Heart left ventricle (tissue), 16 donors: ENCODE results near the gene SOD3. TPM values are rescaled to one million over a fixed set of nuclear protein-coding genes. Genes with fewer than 3 reads are reported as not detected.

Source experiments
- ATAC-seq, 4 donors: fragments of 200-7000 bp; cut with Tn5 transposase; one replicate each; pipeline ENCODE4 v1.9.1; 2020 to 2022; ENCODE audit warnings: moderate library complexity in 4 of 4, mild to moderate bottlenecking in 3 of 4, moderate number of reproducible peaks in 1 of 4
- DNase-seq, 5 donors: peaks; one replicate each; pipeline ENCODE4 v3.0.0-alpha.2; 2020
- H3K27ac ChIP-seq, 12 donors: fragments of 200-600 bp; sonication (generic) in 4 of 12; one replicate each; pipeline versions ENCODE4 v1.5.0 to v1.8.0; 2016 to 2022; ENCODE audit warnings: mild to moderate bottlenecking in 2 of 12
- H3K27me3 ChIP-seq, 9 donors: fragments of 200-600 bp; sonication (generic) in 2 of 9; one replicate each; pipeline versions ENCODE4 v1.5.1 to v1.8.0; 2016 to 2022; ENCODE audit warnings: mild to moderate bottlenecking in 3 of 9
- H3K36me3 ChIP-seq, 9 donors: fragments of 200-600 bp; sonication (generic) in 2 of 9; one replicate each; pipeline versions ENCODE4 v1.5.0 to v1.8.0; 2018 to 2022; ENCODE audit warnings: mild to moderate bottlenecking in 2 of 9
- H3K4me1 ChIP-seq, 12 donors: fragments of 200-600 bp; sonication (generic) in 4 of 12; one replicate each; pipeline versions ENCODE4 v1.5.0 to v1.8.0; 2016 to 2022; ENCODE audit warnings: mild to moderate bottlenecking in 3 of 12
- H3K4me3 ChIP-seq, 12 donors: fragments of 200-600 bp; sonication (generic) in 4 of 12; one replicate each; pipeline versions ENCODE4 v1.5.0 to v1.8.0; 2017 to 2022; ENCODE audit warnings: mild to moderate bottlenecking in 9 of 12, moderate library complexity in 4 of 12
- H3K9me3 ChIP-seq, 12 donors: fragments of 200-600 bp; sonication (generic) in 4 of 12; one replicate each; pipeline versions ENCODE4 v1.5.0 to v1.8.0; 2016 to 2022; ENCODE audit warnings: mild to moderate bottlenecking in 1 of 12
- CTCF ChIP-seq, 12 donors: fragments of 200-600 bp; sonication (generic) in 4 of 12; IDR thresholded peaks; one replicate each; pipeline versions ENCODE4 v1.5.0 to v1.8.0; 2018 to 2022; ENCODE audit warnings: antibody characterized with exemption in 12 of 12, mild to moderate bottlenecking in 5 of 12
- POLR2A ChIP-seq, 2 donors: fragments of 450-650 bp; IDR thresholded peaks; one replicate each; pipeline ENCODE4 v1.6.1; 2017; ENCODE audit warnings: antibody characterized with exemption in 2 of 2, mild to moderate bottlenecking in 2 of 2, moderate library complexity in 2 of 2
- WGBS, 4 donors: extraction: QIAGEN DNeasy Blood & Tissue Kit in 2 of 4; methylation state at CpG; one replicate each; pipeline versions ENCODE4 v1.1.5 to v1.1.7; 2013 to 2018; 5-methylcytosine and 5-hydroxymethylcytosine counted together
- intact Hi-C, 10 donors: fragments of 100-400 bp; cut with DNase I; formaldehyde crosslinking; loops; one replicate each; pipeline versions ENCODE4 v1.11.1 to v1.14.2; 2022
- polyA plus RNA-seq, 2 donors: library from polyadenylated mRNA; stranded (reverse); fragments of 200-250 nt; gene quantifications; one replicate each; pipeline ENCODE4 v1.2.3, GENCODE V29; 2013
- total RNA-seq, 9 donors: library from RNA; depleted of rRNA in 2 of 9; stranded (reverse); fragments of >200 nt in 2 of 9; fragmentation: NEBNext Ultra II Directional in 3 of 9; extraction: Animal tissue kit (Norgen Biotek cat#: 25700) in 3 of 9; gene quantifications; one replicate each; pipeline versions ENCODE4 v1.1.0 to v1.2.4, GENCODE V29; 2016 to 2023
- donor health status: ischemic (EF 13 %, LVEDD 7.1; RV severe dilation, severe dysfunction).
- donor health status: healthy with polysubstance abuse.
- donor health status: DM: no; HTN: yes; CAD: no.
- donor health status: DM: no; HTN: no; CAD: no.
- donor health status: ischemic (EF 25% LVEDD 6.9; RV normal size, moderate dysfunction).
- donor health status: ischemic (EF 25% LVEDD 5.7; RV mildly dilated, moderate dysfunction).
- donor health status: healthy.
- donor health status: DM: yes; HTN: yes; CAD: no.
- donor health status: ischemic (EF 35%, LVEDD 5.7; RV mildly dilated, moderate dysfunction).
- donor health status: nonischemic (EF 11% LVEDD 7.7; RV severe dilation, severe dysfunction).
- donor health status: DM: yes; HTN: yes; CAD: no.
- donor health status: PGD.
- donor health status: ischemic (EF 29% LVEDD 5.4; RV normal size, mild dysfunction).
- donor health status: nonischemic (EF 23%, LVEDD 6.1; RV moderate dilation, normal function).

SOD3 gene
- total and polyA plus RNA-seq, 11 donors: 11.7 to 110 (median 37.6) TPM

- H3K4me3 ChIP-seq: no peak overlapping the region
- intact Hi-C loops: no loop called here
- peaks cover 0 to 18% (median 11%) of the 10 kb centered on the region in 9 donors for H3K36me3 ChIP-seq
- no peaks in the 10 kb centered on the region for H3K27me3 ChIP-seq
- WGBS, 4 donors: 87 to 92% (median 91%) methylated on average over 11 of the region's 11 CpGs
- H3K9me3 ChIP-seq: no peaks in the 10 kb centered on the region
- H3K27ac ChIP-seq: no peak overlapping the region
- ATAC-seq (no peak), DNase-seq (no peak)
- TF ChIP-seq CTCF (IDR thresholded peaks at IDR 0.05) (no peak), POLR2A (IDR thresholded peaks at IDR 0.05) (no peak)
- peaks cover 0 to 19% (median 4%) of the 10 kb centered on the region in 12 donors for H3K4me1 ChIP-seq
Observed at GRCh38 chr4:24806206-24806990, 11.0 kb downstream of the SOD3 start.

- peaks cover 0 to 9% (median 0%) of the 10 kb centered on the region in 12 donors for H3K4me1 ChIP-seq
- intact Hi-C loops: no loop called here
- DNase-seq (no peak), ATAC-seq (no peak)
- 70 to 81% (median 76%) methylated on average over 5 of the region's 5 CpGs for WGBS, 4 donors
- peaks cover 0 to 6% (median 0%) of the 10 kb centered on the region in 12 donors for H3K9me3 ChIP-seq
- no peak overlapping the region for H3K27ac ChIP-seq
- peaks cover 0 to 25% (median 11%) of the 10 kb centered on the region in 9 donors for H3K36me3 ChIP-seq
- H3K27me3 ChIP-seq: no peaks in the 10 kb centered on the region
- no peak for TF ChIP-seq CTCF (IDR thresholded peaks at IDR 0.05)
- TF ChIP-seq POLR2A (IDR thresholded peaks at IDR 0.05): no peak
- no peak overlapping the region for H3K4me3 ChIP-seq
Observed at GRCh38 chr4:24807611-24808010, 12.2 kb downstream of the SOD3 start.

GRCh38 chr4:24808261-24808660 lies 12.9 kb downstream of the SOD3 start:
- Histone ChIP-seq H3K27me3 (no peaks in the 10 kb centered on the region), H3K27ac (no peak overlapping the region), H3K36me3 (peaks cover 0 to 31% (median 11%) of the 10 kb centered on the region in 9 donors), H3K4me3 (no peak overlapping the region), H3K9me3 (peaks cover 0 to 6% (median 0%) of the 10 kb centered on the region in 12 donors), H3K4me1 (peaks cover 0 to 9% (median 0%) of the 10 kb centered on the region in 12 donors)
- no peak for DNase-seq
- intact Hi-C loops: no loop called here
- TF ChIP-seq CTCF (IDR thresholded peaks at IDR 0.05) (no peak), POLR2A (IDR thresholded peaks at IDR 0.05) (no peak)
- ATAC-seq: no peak
- 90 to 93% (median 92%) methylated on average over 14 of the region's 14 CpGs for WGBS, 4 donors

GRCh38 chr4:24808955-24809354 lies 13.6 kb downstream of the SOD3 start:
- DNase-seq (no peak), ATAC-seq (no peak)
- Histone ChIP-seq H3K9me3 (peaks cover 0 to 6% (median 0%) of the 10 kb centered on the region in 12 donors), H3K4me1 (peaks cover 0 to 9% (median 0%) of the 10 kb centered on the region in 12 donors), H3K4me3 (no peak overlapping the region), H3K27ac (no peak overlapping the region), H3K27me3 (no peaks in the 10 kb centered on the region), H3K36me3 (peaks cover 0 to 33% (median 11%) of the 10 kb centered on the region in 9 donors)
- intact Hi-C loops: no loop called here
- WGBS, 4 donors: 95 to 98% (median 96%) methylated on average over 6 of the region's 6 CpGs
- TF ChIP-seq CTCF (IDR thresholded peaks at IDR 0.05): no peak
- TF ChIP-seq POLR2A (IDR thresholded peaks at IDR 0.05): no peak
